GM19193 (cell line): Measurements from ENCODE around the gene ARHGAP6.

ENCODE experiments used
- POLR2A ChIP-seq: IDR thresholded peaks from 4 replicates; pipeline ENCODE4 v1.6.1; 2011; ENCODE audit not compliant: insufficient read depth, insufficient read length; ENCODE audit errors: extremely low read depth

Gene ARHGAP6

DNA sequence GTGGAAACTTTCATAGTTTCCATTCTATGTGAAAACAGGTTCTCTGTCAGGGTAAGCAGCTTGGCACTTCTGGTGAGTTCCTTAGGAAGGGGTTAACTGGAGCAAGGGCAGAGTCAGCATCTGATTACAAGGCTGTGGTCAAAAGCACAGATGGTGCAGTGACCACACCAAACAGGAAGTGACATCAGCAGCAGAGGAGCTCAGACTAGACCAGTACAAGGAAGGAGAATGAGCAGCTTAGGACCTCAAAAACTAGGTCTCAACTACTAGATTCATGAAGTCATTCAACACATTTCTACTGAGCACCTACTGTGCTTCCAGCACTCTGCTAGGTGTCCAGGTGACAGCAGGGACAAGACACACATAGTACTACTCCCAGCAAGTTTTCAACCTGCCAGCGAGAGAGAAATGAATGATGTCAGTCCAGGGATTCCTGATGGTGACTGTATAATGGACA lies 242.3 kb downstream of the ARHGAP6 start:
- TF ChIP-seq POLR2A, result no peak

- no peak for TF ChIP-seq POLR2A
Observed at GRCh38 chrX:11422525-11422857, 243.2 kb downstream of the ARHGAP6 start.

DNA sequence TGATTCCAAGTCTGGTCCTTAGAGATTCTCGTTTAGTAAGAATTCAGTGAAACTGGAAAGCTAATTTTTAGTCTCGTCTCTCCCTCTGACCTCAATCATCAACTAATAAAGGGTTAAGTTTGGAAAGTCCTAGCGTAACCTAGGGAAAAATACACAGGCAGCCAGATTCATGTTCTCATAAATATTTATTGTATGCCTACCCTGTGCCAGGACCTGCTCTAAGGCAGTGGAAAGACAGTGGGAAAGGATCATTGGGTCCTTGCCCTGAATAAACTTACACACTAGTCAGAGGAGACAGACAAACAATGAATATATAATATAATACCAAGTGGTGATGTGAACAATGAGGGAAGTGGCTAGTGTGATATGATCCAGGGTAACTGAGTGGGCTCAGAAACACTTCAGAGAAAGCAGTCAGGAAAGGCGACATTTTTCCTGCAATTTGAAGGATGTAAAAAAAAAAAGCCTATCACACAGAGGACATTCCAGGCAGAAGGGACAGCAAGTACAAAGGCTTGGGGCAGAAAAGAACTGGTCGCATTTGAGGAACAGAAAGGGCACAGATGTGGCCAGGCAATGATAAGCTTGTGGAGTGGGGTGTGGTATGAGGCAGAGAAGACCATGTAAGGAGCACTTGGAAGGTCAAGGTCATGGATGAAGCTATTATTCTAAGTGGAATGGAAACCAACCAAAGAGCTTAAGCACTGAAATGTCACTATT lies 243.8 kb downstream of the ARHGAP6 start:
- TF ChIP-seq POLR2A, result no peak

GRCh38 chrX:11420851-11421250 lies 244.9 kb downstream of the ARHGAP6 start:
- no peak for TF ChIP-seq POLR2A

DNA sequence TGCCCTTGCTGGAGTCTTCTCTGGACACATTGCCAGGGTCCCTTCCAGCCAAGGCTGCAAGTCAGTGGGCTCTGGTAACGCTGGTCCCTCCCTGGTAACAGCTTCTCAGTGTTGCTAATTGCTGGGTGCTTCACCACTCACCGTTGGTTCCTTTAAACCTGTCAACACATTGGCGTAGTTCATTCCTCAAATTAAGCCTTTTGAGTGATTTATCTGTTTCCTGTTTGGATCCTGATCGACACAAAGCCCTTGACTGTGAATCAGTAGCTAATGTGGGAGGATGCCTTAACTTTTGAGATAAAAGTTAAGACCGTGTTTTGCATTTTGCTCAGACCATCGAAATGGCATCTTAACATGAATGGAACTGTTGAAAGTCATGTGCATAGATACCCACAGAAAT lies 246.6 kb downstream of the ARHGAP6 start:
- no peak for TF ChIP-seq POLR2A

DNA sequence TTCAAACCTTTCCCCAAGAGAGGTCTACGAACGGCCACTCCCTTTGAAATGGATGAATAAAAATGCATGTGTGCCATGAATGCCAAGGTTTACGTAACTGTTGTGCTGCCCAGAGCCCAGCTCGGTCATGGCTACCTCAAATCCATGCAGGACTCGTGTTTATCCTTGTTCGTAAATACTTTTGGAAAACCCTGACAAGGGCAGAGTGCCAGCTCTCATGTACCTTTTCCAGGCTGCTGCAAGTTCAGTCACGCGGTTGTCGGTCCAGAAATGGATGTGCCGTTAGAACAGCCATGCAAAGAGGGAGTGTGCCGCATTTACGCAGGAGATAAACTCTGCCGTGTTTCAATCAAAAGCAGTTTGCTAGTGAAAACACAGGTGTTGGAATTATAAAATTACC lies 249.1 kb downstream of the ARHGAP6 start:
- TF ChIP-seq POLR2A, result no peak

DNA sequence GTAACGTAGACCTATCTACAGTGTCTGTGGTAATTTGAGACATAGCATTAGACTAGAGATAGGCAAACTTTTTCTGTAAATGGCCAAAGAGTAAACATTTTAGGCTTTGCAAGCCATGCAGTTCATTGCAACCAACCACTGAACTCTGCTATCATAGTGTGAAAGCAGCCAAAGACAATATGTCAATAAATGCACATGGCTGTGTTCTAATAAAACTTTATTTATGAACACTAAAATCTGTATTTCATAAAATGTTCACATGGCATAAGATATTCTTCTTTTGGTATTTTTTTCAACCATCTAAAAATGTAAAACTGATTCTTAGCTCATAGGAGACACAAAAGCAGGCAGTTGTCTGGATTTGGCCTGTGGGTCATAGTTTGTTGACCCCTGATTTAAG lies 251.6 kb downstream of the ARHGAP6 start:
- no peak for TF ChIP-seq POLR2A

DNA sequence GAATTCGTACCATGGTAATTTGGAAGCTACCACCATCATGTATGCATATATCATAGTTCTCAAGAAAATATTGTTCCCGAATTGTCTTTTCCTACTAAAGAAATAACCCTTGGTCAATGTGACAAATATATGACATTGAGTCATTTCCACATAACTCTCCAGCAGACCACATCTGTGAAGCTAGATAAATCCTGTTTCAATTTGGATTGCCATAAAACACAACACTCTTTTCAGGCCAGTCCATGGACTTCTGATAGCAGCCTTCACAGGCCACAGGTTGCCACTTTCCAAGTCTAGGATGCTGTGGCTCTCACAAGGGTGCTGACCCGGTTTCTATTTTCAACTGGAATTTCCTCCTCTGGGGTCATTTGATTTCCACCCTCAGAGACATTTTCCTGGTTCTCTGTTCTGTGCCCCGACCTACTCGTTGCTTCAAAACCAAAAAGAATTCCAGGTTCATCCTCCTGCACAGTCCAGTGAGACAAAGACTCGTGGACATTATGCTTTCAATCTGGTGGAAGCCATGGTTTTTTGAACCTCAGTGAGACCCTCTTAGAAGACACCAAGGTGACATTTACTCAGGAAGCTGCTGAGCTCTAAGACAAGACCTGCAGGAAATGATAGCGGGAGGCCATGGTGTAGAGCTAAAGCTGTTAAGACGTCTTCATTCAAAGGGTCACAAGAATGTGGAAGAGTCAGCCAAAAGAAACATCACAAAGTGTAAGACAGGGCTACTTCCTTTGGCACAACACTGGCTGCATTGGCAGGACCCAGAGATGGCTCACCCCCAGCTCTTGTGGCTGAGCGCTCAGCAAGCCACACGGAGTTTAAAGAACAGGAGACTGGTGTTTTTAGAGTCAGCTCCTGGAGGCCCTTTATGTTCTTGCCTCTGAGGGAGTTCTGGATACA lies 252.8 kb downstream of the ARHGAP6 start:
- TF ChIP-seq POLR2A, result no peak

GRCh38 chrX:11409957-11410356 lies 255.8 kb downstream of the ARHGAP6 start:
- TF ChIP-seq POLR2A, result no peak

DNA sequence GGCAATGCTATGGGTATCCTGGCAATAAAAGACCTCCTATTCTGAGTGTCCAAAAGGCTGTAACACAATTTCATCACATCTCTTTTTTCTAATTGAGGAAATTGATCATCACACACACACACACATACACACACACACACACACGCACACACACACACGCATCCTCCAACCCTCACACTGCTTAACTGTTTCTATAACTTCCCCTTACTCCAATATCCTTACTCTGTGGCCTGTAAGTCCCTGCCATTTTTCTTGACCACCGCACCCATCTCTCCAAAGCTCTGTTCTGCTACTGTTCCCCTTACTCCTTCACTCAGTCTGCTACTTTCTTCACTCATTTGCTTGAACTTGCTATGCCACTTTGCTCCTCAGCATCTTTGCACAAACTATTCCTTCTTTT lies 256.9 kb downstream of the ARHGAP6 start:
- no peak for TF ChIP-seq POLR2A

GRCh38 chrX:11408109-11408405 lies 257.7 kb downstream of the ARHGAP6 start:
- TF ChIP-seq POLR2A, result no peak

DNA sequence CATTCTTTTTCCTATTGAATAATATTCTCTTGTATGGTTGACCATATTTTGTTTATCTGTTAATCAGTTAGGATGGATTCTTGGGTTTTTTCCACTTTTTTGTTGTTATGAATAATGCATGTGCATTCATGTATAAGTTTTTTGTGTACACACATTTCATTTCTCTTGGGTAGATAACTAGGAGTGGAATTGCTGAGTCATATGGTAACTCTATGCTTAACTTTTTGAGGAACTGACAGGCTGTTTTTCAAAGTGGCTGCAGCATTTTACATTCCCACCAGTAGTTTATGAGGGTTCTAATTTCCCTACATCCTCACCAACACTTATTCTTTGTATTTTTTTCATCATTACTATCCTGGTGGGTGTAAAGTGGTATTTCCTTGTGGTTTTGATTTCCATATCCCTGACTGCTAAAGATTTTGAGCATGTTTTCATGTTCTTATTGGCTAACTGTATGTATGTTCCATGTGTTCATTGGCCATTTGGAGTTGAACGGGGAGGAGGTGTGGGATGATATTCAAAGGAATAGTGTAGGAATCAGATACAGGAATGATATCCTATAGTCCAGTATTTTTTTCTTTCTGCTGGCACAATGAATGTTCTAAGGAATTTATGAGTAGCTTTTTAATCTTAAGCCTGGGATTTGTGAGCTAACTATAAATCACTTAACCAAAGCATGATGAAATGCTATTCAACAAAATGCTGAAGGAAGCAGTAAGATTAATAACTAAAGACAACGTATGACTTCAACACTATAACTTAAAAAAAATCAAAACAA lies 258.2 kb downstream of the ARHGAP6 start:
- no peak for TF ChIP-seq POLR2A

GRCh38 chrX:11406109-11406765 lies 259.5 kb downstream of the ARHGAP6 start:
- TF ChIP-seq POLR2A, result no peak

DNA sequence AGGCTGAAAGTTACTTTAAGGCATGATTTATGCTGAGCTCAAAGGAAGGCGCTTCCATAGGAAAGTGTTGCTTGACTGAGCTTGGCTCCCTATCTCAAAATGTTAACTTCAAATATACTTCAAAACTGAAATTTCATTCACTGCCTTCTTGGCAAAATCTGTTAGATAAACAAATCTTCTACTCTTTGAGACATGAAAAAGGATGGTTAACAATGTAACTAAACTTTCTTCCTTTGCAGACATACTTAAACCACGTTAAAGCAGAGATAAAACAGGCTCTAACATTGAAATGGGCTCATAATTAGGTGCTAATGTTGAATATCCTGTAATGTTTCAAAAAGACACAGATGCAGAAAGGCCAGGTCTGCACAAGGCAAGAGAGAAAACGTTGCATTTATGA lies 262.1 kb downstream of the ARHGAP6 start:
- TF ChIP-seq POLR2A, result no peak

DNA sequence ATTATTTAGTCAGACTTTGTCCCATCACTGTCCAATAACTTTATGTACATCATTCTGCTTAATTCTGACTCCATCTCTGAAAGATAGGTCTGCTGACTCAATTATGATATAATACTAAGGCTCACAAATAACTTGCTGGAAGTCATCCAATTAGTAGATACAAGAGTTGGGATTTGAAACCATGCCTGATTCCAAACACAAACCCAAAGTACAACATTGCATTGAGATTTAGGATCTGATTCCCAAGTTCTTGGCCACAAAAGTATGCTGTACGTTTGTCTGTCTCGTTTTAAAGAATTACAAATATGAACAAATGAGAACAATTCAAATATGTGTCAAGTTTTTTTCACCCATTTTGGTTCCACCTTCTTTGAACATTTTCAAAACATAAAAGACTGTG lies 263.8 kb downstream of the ARHGAP6 start:
- no peak for TF ChIP-seq POLR2A
